ACC112 (cell line): ENCODE results near the gene HOXD3.

ENCODE experiments used
- H2AFZ ChIP-seq: fragments of 200-600 bp; sonication (generic); one replicate; pipeline ENCODE4 v1.6.0; 2017; ENCODE audit warnings: antibody characterized with exemption, low read length; ENCODE audit not compliant: unreplicated experiment
- H3K27ac ChIP-seq: fragments of 200-600 bp; sonication (generic); 2 replicates; pipeline ENCODE4 v1.5.1; 2014; ENCODE audit warnings: low read depth, mild to moderate bottlenecking, antibody characterized with exemption, low read length, moderate library complexity
- H3K27me3 ChIP-seq: fragments of 200-600 bp; sonication (generic); 2 replicates; pipeline ENCODE4 v1.6.1; 2014; ENCODE audit warnings: mild to moderate bottlenecking, antibody characterized with exemption, low read length, moderate library complexity, mixed read lengths; ENCODE audit not compliant: insufficient read depth
- H3K36me3 ChIP-seq: fragments of 200-600 bp; sonication (generic); 2 replicates; pipeline ENCODE4 v1.6.1; 2016; ENCODE audit warnings: mild to moderate bottlenecking, antibody characterized with exemption, low read length, moderate library complexity, mixed read lengths; ENCODE audit not compliant: insufficient read depth
- H3K4me1 ChIP-seq: fragments of 200-600 bp; sonication (generic); one replicate; pipeline ENCODE4 v1.6.1; 2016; ENCODE audit warnings: low read length, mixed read lengths; ENCODE audit not compliant: insufficient read depth, unreplicated experiment, control insufficient read depth
- H3K4me3 ChIP-seq: fragments of 200-600 bp; sonication (generic); 2 replicates; pipeline ENCODE4 v1.5.1; 2014; ENCODE audit warnings: mild to moderate bottlenecking, low read depth, low read length
- H3K79me2 ChIP-seq: fragments of 200-600 bp; sonication (generic); one replicate; pipeline ENCODE4 v1.6.0; 2016; ENCODE audit warnings: low read length; ENCODE audit not compliant: control insufficient read depth, unreplicated experiment, insufficient read depth

The HOXD3 gene

DNA sequence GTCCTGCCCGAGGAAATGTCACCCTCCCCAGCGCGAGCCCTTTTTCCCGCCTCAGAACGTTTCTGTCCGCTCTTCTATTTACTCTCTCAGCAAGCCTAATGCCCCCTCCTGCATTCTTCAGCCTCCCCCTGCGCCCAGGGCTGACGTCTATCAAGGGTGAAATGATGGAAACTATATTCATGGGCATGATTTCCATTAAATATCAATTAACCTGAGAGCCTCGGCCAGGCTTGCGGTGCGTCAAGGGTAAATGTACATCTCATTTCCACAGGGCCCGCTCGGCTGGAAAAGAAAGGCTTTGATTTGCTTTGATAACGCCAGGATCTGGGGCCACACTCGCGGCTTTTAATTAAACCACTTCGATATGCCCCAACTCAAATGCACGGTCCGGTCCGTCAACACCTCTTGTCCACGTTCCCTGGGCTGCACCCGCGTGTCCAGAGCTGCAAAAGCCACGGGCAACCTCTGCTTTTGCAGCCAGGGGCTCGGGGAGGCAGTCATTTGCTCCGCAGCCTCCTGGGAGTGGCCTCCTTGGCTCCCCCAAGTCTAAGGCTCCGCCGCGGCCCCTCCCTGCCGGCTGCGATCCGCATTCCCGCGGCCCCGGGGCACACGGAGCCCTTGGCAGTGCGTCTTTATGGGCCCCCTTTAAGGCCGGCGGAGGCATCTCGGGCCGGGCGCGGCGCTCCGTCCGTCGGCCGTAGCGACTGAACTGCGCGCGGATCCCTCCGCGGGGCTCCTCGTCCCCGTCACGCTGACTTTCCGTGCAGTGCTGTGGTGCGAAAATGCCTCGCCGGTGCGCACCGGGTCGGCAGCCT, 27.9 kb upstream of the HOXD3 start, which contains the start of gene HOXD8:
Gene HOXD8 (plus strand): TSS at position 724 of the 815 bp plus-strand sequence. CDS start 662 bp downstream, outside the sequence.
- H3K27ac ChIP-seq: peak within 1 kb of the TSS; percentile 74
- peaks cover 15% of the 10 kb centered on the region for H3K4me1 ChIP-seq
- H3K4me3 ChIP-seq: peak within 1 kb of the TSS; percentile 79
- no peaks in the 10 kb centered on the region for H3K27me3 ChIP-seq
- H3K36me3 ChIP-seq: peaks cover 4% of the 10 kb centered on the region; the same call in 1 of the 2 replicates
- H2AFZ ChIP-seq: peak within 1 kb of the TSS; percentile 89
- H3K79me2 ChIP-seq: peaks cover 18% of the 10 kb centered on the region

GRCh38 chr2:176129813-176130146, 27.3 kb upstream of the HOXD3 start:
- Histone ChIP-seq H3K4me3 (peak overlapping the region; percentile 79), H3K4me1 (peaks cover 20% of the 10 kb centered on the region), H3K27me3 (no peaks in the 10 kb centered on the region), H3K36me3 (peaks cover 4% of the 10 kb centered on the region; the same call in 1 of the 2 replicates), H3K79me2 (peaks cover 23% of the 10 kb centered on the region), H2AFZ (peak overlapping the region; percentile 80), H3K27ac (peak overlapping the region; percentile 74)

GRCh38 chr2:176130147-176130956, 26.8 kb upstream of the HOXD3 start:
- H3K36me3 ChIP-seq: peaks cover 4% of the 10 kb centered on the region; the same call in 1 of the 2 replicates
- peaks cover 27% of the 10 kb centered on the region for H3K79me2 ChIP-seq
- peaks cover 26% of the 10 kb centered on the region for H3K4me1 ChIP-seq
- H3K27me3 ChIP-seq: no peaks in the 10 kb centered on the region
- peak overlapping the region; percentile 79 for H3K4me3 ChIP-seq
- peak overlapping the region; percentile 74 for H3K27ac ChIP-seq
- H2AFZ ChIP-seq: peak overlapping the region; percentile 80

DNA sequence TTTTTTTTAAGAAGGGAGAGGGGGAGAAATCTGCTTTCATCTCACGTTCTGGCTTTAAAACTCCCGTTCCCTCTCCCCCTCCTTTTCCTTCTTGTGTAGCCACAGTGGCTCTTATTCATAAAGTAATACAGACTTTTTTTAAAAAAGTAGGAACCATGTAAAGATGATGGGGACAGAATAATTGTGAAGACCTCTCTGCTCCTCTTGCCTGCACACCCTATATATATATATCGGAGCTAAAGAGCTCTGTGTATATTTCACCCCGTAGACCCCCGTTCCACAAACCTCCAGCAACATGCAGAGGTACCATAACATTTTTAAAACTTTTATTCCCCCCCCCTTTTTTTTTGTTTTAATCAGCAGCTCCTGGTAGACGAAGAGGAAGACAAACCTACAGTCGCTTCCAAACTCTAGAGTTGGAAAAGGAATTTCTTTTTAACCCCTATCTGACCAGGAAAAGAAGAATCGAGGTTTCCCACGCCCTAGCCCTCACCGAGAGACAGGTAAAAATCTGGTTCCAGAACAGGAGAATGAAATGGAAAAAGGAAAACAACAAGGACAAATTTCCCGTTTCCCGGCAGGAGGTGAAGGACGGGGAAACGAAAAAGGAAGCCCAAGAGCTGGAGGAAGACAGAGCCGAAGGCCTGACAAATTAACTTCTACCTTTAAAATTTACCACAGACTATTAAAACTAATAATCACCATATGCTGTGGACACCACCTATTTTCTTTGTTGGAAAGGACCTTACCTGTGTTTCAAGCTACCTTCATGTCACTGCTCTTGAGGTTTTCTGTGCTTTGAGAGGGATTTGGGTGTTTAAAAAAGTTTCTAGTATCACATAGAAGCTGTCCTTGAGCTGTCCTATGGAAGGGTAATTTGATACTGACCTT, 25.9 kb upstream of the HOXD3 start:
- Histone ChIP-seq H2AFZ (peak overlapping the region; percentile 19), H3K27ac (peak overlapping the region; percentile 74), H3K36me3 (peaks cover 4% of the 10 kb centered on the region; the same call in 1 of the 2 replicates), H3K4me3 (peak overlapping the region; percentile 79), H3K27me3 (no peaks in the 10 kb centered on the region), H3K79me2 (peaks cover 27% of the 10 kb centered on the region), H3K4me1 (peaks cover 30% of the 10 kb centered on the region)

DNA sequence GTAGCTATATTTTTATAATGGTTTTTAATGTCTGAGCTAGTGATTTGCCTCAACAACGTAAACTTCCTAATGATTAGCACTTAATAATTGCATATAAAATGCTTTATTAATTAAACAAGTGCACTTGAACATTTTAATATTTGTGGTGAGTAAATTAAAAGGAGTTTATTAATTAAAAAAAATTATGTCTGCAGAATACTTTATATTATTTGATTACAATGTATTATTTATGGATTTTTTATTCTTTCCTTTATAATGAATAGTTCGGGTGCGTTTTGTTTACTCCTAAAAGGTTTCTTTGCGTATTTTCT, 25.3 kb upstream of the HOXD3 start:
- peak overlapping the region; percentile 79 for H3K4me3 ChIP-seq

GRCh38 chr2:176132205-176133171, 24.6 kb upstream of the HOXD3 start:
- H3K27me3 ChIP-seq: no peaks in the 10 kb centered on the region
- H2AFZ ChIP-seq: no peak overlapping the region
- peak overlapping the region; percentile 31 for H3K4me3 ChIP-seq
- H3K79me2 ChIP-seq: peaks cover 40% of the 10 kb centered on the region
- peaks cover 30% of the 10 kb centered on the region for H3K4me1 ChIP-seq
- no peak overlapping the region for H3K27ac ChIP-seq
- peaks cover 4% of the 10 kb centered on the region; the same call in 1 of the 2 replicates for H3K36me3 ChIP-seq

More for the DNA sequence above, 25.3 kb upstream of the HOXD3 start:
- Histone ChIP-seq H2AFZ (no peak overlapping the region), H3K27me3 (no peaks in the 10 kb centered on the region), H3K27ac (peak overlapping the region; percentile 74; the same call in 1 of the 2 replicates), H3K4me1 (peaks cover 30% of the 10 kb centered on the region), H3K36me3 (peaks cover 4% of the 10 kb centered on the region; the same call in 1 of the 2 replicates), H3K79me2 (peaks cover 33% of the 10 kb centered on the region)

DNA sequence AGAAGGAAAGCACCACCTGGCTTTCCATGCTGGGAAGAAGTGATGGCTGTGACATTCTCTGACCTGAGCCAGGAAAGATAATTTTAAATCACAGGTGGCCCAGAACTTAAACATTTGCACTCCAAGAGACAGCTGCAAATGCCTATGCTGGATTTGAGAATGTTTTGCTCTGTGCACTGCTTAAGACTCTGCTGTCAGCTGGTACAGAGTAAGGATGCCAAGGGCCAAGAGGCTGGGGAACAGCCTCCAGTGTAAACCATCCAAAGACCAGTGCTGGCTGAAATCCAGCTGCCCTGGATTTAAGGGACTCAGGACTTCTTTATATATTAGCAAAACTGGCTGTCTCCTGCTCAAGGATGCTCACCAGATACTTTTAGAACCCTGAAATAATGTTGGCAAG, 23.7 kb upstream of the HOXD3 start:
- Histone ChIP-seq H3K79me2 (peaks cover 49% of the 10 kb centered on the region), H3K4me1 (peaks cover 31% of the 10 kb centered on the region), H3K27ac (no peak overlapping the region), H2AFZ (no peak overlapping the region), H3K27me3 (no peaks in the 10 kb centered on the region), H3K36me3 (peaks cover 4% of the 10 kb centered on the region; the same call in 1 of the 2 replicates), H3K4me3 (no peak overlapping the region)

- Histone ChIP-seq H3K27ac (0 out of 2 replicates have a peak overlapping the region, but pooled peaks have one; percentile 88), H3K36me3 (peaks cover 4% of the 10 kb centered on the region; the same call in 1 of the 2 replicates), H3K4me1 (peaks cover 37% of the 10 kb centered on the region)
Measured at GRCh38 chr2:176134035-176134434, 23.1 kb upstream of the HOXD3 start.

GRCh38 chr2:176135035-176135440, 22.1 kb upstream of the HOXD3 start:
- H2AFZ ChIP-seq: peak overlapping the region; percentile 43
- H3K4me1 ChIP-seq: peaks cover 37% of the 10 kb centered on the region
- no peaks in the 10 kb centered on the region for H3K27me3 ChIP-seq
- peak overlapping the region; percentile 83 for H3K4me3 ChIP-seq
- peaks cover 4% of the 10 kb centered on the region; the same call in 1 of the 2 replicates for H3K36me3 ChIP-seq
- peak overlapping the region; percentile 88 for H3K27ac ChIP-seq
- H3K79me2 ChIP-seq: peaks cover 62% of the 10 kb centered on the region

More at GRCh38 chr2:176134035-176134434, 23.1 kb upstream of the HOXD3 start:
- H3K79me2 ChIP-seq: peaks cover 56% of the 10 kb centered on the region
- H2AFZ ChIP-seq: no peak overlapping the region
- no peaks in the 10 kb centered on the region for H3K27me3 ChIP-seq
- no peak overlapping the region for H3K4me3 ChIP-seq
